CD4-positive, alpha-beta T cell (primary cell): ENCODE data around the gene PRICKLE2. TPM values are rescaled to one million over a fixed set of nuclear protein-coding genes. Genes with fewer than 3 reads are reported as not detected.

Source experiments
- ATAC-seq: fragments of 200-7000 bp; cut with Tn5 transposase; one replicate; pipeline ENCODE4 v1.10.0; 2022; ENCODE audit warnings: mild to moderate bottlenecking; ENCODE audit not compliant: poor library complexity
- CTCF ChIA-PET: fragments of 350-600 bp; sonication (Branson Sonifier 250); formaldehyde crosslinking; loops from one replicate; lab custom pipeline; 2021; ENCODE audit warnings: antibody characterized with exemption, inconsistent platforms; lab: Charles Lee
- POLR2A ChIA-PET: fragments of 350-600 bp; sonication (Branson Sonifier 250); formaldehyde crosslinking; loops from one replicate; lab custom pipeline; 2021; ENCODE audit warnings: antibody characterized with exemption, inconsistent platforms; lab: Charles Lee
- DNase-seq, 14 experiments: peaks; one replicate each; pipeline ENCODE4 v3.0.0-alpha.2; 2013 to 2020; ENCODE audit warnings: mixed read lengths in 2 of 14
- H3K27ac ChIP-seq, 2 donors: one replicate each; pipeline versions ENCODE4 v1.5.1 to v1.7.0; 2013; ENCODE audit warnings: low read length in 2 of 2, low read depth in 1 of 2, mild to moderate bottlenecking in 1 of 2
- H3K27me3 ChIP-seq, 2 experiments: 1 replicate in 1 of 2; 2 replicates in 1 of 2; pipeline versions ENCODE4 v1.6.1 to v1.7.0; 2013; ENCODE audit warnings: low read length in 2 of 2, control low read depth in 1 of 2, mild to moderate bottlenecking in 1 of 2, moderate library complexity in 1 of 2; ENCODE audit not compliant: insufficient read depth in 2 of 2, control insufficient read depth in 1 of 2
- H3K36me3 ChIP-seq: one replicate; pipeline ENCODE4 v1.6.1; 2013; ENCODE audit warnings: low read length, control low read depth; ENCODE audit not compliant: insufficient read depth
- H3K4me1 ChIP-seq: one replicate; pipeline ENCODE4 v1.6.1; 2013; ENCODE audit warnings: low read length, control low read depth; ENCODE audit not compliant: insufficient read depth
- H3K4me3 ChIP-seq: one replicate; pipeline ENCODE4 v1.5.1; 2013; ENCODE audit warnings: mild to moderate bottlenecking, low read length, moderate library complexity
- H3K9me3 ChIP-seq, 2 experiments: 1 replicate in 1 of 2; 2 replicates in 1 of 2; pipeline versions ENCODE4 v1.6.1 to v1.7.0; 2013; ENCODE audit warnings: low read length in 2 of 2, mild to moderate bottlenecking in 2 of 2, control low read depth in 1 of 2, moderate library complexity in 1 of 2; ENCODE audit not compliant: control insufficient read depth in 1 of 2, insufficient read depth in 1 of 2
- H3K27ac Mint-ChIP-seq: one replicate; pipeline ENCODE4 v1.8.0; 2020; ENCODE audit warnings: mixed read lengths
- H3K27me3 Mint-ChIP-seq: one replicate; pipeline ENCODE4 v1.8.0; 2021; ENCODE audit warnings: mixed read lengths
- H3K36me3 Mint-ChIP-seq: one replicate; pipeline ENCODE4 v1.8.0; 2021; ENCODE audit warnings: low read depth, mixed read lengths
- H3K4me1 Mint-ChIP-seq: one replicate; pipeline ENCODE4 v1.8.0; 2021; ENCODE audit warnings: low read depth, mixed read lengths
- H3K4me3 Mint-ChIP-seq: one replicate; pipeline ENCODE4 v1.8.0; 2020; ENCODE audit warnings: mild to moderate bottlenecking, mixed read lengths
- H3K9me3 Mint-ChIP-seq: one replicate; pipeline ENCODE4 v1.8.0; 2020; ENCODE audit warnings: mixed read lengths
- intact Hi-C, 2 experiments: fragments of 100-400 bp; cut with DNase I in 1 of 2; cut with micrococcal nuclease in 1 of 2; formaldehyde crosslinking; loops; one replicate each; pipeline versions ENCODE4 v1.15.1 to v1.9.0; 2023 to 2025; cut with DNase I, micrococcal nuclease
- total RNA-seq, 174 experiments: library from RNA in 2 of 174; stranded (reverse) in 2 of 174; gene quantifications; one replicate each; pipeline ENCODE4 v1.2.3 and lab custom pipeline; 2021 to 2026
- TF ChIP-seq, protein P1 (sequence below): fragments of 200-600 bp; IDR thresholded peaks from one replicate; pipeline ENCODE4 v1.8.0; 2022; ENCODE audit warnings: antibody characterized with exemption, mild to moderate bottlenecking

PRICKLE2 gene
- total RNA-seq, 2 experiments from 2014 or later = not detected

DNA sequence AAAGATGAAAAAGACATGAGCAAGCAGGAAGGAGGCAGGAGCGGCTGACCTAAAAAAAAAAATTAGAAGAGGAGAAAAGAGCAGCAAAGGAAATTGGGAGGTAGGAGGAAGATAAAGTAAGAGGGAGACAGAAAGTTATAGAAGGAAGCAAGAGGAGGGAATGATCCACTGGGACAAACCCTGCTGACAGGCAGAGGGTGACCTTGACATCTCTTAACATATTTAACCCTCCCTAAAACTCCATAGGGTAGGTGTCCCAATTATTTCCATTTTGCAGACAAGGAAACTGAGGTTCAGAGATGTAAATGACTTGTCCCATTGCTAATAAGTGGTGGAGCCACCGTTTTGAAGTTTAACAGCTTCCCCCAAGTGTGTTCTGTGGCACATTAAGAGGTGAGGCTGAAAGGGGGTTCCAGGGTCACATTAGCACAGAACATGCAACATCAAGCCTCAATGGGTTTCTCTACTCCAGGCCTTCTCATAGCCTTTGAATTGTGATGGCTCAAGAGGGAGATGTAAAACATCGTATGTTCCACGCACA lies 37.4 kb upstream of the PRICKLE2 start:
- H3K4me1 Mint-ChIP-seq = no peaks in the 10 kb centered on the region
- POLR2A ChIA-PET = no interaction called here
- peaks cover 54% of the 10 kb centered on the region for H3K27me3 Mint-ChIP-seq
- no peaks in the 10 kb centered on the region for H3K36me3 Mint-ChIP-seq
- ATAC-seq (no peak), DNase-seq (no peak)
- TF ChIP-seq, protein P1, sequence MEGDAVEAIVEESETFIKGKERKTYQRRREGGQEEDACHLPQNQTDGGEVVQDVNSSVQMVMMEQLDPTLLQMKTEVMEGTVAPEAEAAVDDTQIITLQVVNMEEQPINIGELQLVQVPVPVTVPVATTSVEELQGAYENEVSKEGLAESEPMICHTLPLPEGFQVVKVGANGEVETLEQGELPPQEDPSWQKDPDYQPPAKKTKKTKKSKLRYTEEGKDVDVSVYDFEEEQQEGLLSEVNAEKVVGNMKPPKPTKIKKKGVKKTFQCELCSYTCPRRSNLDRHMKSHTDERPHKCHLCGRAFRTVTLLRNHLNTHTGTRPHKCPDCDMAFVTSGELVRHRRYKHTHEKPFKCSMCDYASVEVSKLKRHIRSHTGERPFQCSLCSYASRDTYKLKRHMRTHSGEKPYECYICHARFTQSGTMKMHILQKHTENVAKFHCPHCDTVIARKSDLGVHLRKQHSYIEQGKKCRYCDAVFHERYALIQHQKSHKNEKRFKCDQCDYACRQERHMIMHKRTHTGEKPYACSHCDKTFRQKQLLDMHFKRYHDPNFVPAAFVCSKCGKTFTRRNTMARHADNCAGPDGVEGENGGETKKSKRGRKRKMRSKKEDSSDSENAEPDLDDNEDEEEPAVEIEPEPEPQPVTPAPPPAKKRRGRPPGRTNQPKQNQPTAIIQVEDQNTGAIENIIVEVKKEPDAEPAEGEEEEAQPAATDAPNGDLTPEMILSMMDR = no peak
- intact Hi-C loops = no loop called here
- H3K36me3 ChIP-seq = no peaks in the 10 kb centered on the region
- CTCF ChIA-PET = no interaction called here
- peaks cover 2 to 4% of the 10 kb centered on the region in 2 experiments for H3K27me3 ChIP-seq
- peaks cover 0 to 7% of the 10 kb centered on the region in 2 experiments for H3K9me3 ChIP-seq
- no peak overlapping the region for H3K4me3 ChIP-seq
- H3K4me3 Mint-ChIP-seq = no peak overlapping the region
- H3K9me3 Mint-ChIP-seq = no peaks in the 10 kb centered on the region
- H3K4me1 ChIP-seq = no peaks in the 10 kb centered on the region
- H3K27ac ChIP-seq = no peak overlapping the region
- H3K27ac Mint-ChIP-seq = no peak overlapping the region

GRCh38 chr3:64260431-64260830 lies 35.2 kb upstream of the PRICKLE2 start:
- Histone ChIP-seq H3K36me3 (no peaks in the 10 kb centered on the region), H3K4me3 (no peak overlapping the region), H3K27me3 (peaks cover 0 to 2% of the 10 kb centered on the region in 2 experiments), H3K4me1 (no peaks in the 10 kb centered on the region), H3K27ac (no peak overlapping the region), H3K9me3 (peaks cover 0 to 4% of the 10 kb centered on the region in 2 experiments)
- H3K9me3 Mint-ChIP-seq = no peaks in the 10 kb centered on the region
- POLR2A ChIA-PET = no interaction called here
- no peak overlapping the region for H3K27ac Mint-ChIP-seq
- TF ChIP-seq, protein P1 = no peak
- H3K27me3 Mint-ChIP-seq = peaks cover 37% of the 10 kb centered on the region
- ATAC-seq (no peak), DNase-seq (no peak)
- intact Hi-C loops = no loop called here
- CTCF ChIA-PET = no interaction called here
- H3K4me1 Mint-ChIP-seq = no peaks in the 10 kb centered on the region
- H3K4me3 Mint-ChIP-seq = no peak overlapping the region
- no peaks in the 10 kb centered on the region for H3K36me3 Mint-ChIP-seq

- no peak overlapping the region for H3K27ac ChIP-seq
- H3K9me3 ChIP-seq = peaks cover 0 to 4% of the 10 kb centered on the region in 2 experiments
- intact Hi-C loops = no loop called here
- TF ChIP-seq, protein P1 = no peak
- no peak for DNase-seq
- H3K4me1 ChIP-seq = no peaks in the 10 kb centered on the region
- Mint-ChIP-seq H3K9me3 (no peaks in the 10 kb centered on the region), H3K27ac (no peak overlapping the region), H3K4me3 (no peak overlapping the region), H3K27me3 (peaks cover 29% of the 10 kb centered on the region), H3K4me1 (no peaks in the 10 kb centered on the region), H3K36me3 (no peaks in the 10 kb centered on the region)
- H3K4me3 ChIP-seq = no peak overlapping the region
- ATAC-seq = no peak
- ChIA-PET POLR2A (no interaction called here), CTCF (no interaction called here)
- H3K36me3 ChIP-seq = no peaks in the 10 kb centered on the region
- peaks cover 0 to 2% of the 10 kb centered on the region in 2 experiments for H3K27me3 ChIP-seq
Measured at GRCh38 chr3:64259636-64260035, 34.4 kb upstream of the PRICKLE2 start.
